ENCODE results near the gene CLDN11.

CLDN11 gene

GRCh38 chr3:170437696-170438407 lies 19.2 kb downstream of the CLDN11 start:
- H3K4me1 Mint-ChIP-seq (ENCODE audit: low read depth) = no peaks in the 10 kb centered on the region
- H3K36me3 Mint-ChIP-seq (ENCODE audit: low read depth) = no peaks in the 10 kb centered on the region
- H3K27ac Mint-ChIP-seq = no peak overlapping the region
- no peak overlapping the region for H3K4me3 Mint-ChIP-seq
- no peaks in the 10 kb centered on the region for H3K9me3 Mint-ChIP-seq
- intact Hi-C loops (cut with micrococcal nuclease) = no loop called here
- H3K27me3 Mint-ChIP-seq = peaks cover 4% of the 10 kb centered on the region

GRCh38 chr3:170438836-170439235 lies 20.2 kb downstream of the CLDN11 start:
- H3K27ac Mint-ChIP-seq = no peak overlapping the region
- no peaks in the 10 kb centered on the region for H3K36me3 Mint-ChIP-seq (ENCODE audit: low read depth)
- no peaks in the 10 kb centered on the region for H3K9me3 Mint-ChIP-seq
- H3K4me1 Mint-ChIP-seq (ENCODE audit: low read depth) = no peaks in the 10 kb centered on the region
- intact Hi-C loops (cut with micrococcal nuclease) = no loop called here
- H3K4me3 Mint-ChIP-seq = no peak overlapping the region
- H3K27me3 Mint-ChIP-seq = peaks cover 4% of the 10 kb centered on the region

- no peaks in the 10 kb centered on the region for H3K36me3 Mint-ChIP-seq (ENCODE audit: low read depth)
- no peaks in the 10 kb centered on the region for H3K4me1 Mint-ChIP-seq (ENCODE audit: low read depth)
- intact Hi-C loops (cut with micrococcal nuclease) = no loop called here
- no peak overlapping the region for H3K4me3 Mint-ChIP-seq
- peaks cover 4% of the 10 kb centered on the region for H3K27me3 Mint-ChIP-seq
- H3K9me3 Mint-ChIP-seq = no peaks in the 10 kb centered on the region
- no peak overlapping the region for H3K27ac Mint-ChIP-seq
These were observed 21.7 kb downstream of the CLDN11 start for GRCh38 chr3:170440344-170440743.

- no peak overlapping the region for H3K27ac Mint-ChIP-seq
- no peaks in the 10 kb centered on the region for H3K9me3 Mint-ChIP-seq
- H3K27me3 Mint-ChIP-seq = peaks cover 4% of the 10 kb centered on the region
- H3K4me1 Mint-ChIP-seq (ENCODE audit: low read depth) = no peaks in the 10 kb centered on the region
- intact Hi-C loops (cut with micrococcal nuclease) = no loop called here
- H3K4me3 Mint-ChIP-seq = no peak overlapping the region
- H3K36me3 Mint-ChIP-seq (ENCODE audit: low read depth) = no peaks in the 10 kb centered on the region
These were observed 22.7 kb downstream of the CLDN11 start for GRCh38 chr3:170441412-170441811.

- H3K27me3 Mint-ChIP-seq = peaks cover 4% of the 10 kb centered on the region
- H3K9me3 Mint-ChIP-seq = no peaks in the 10 kb centered on the region
- no peak overlapping the region for H3K27ac Mint-ChIP-seq
- intact Hi-C loops (cut with micrococcal nuclease) = no loop called here
- H3K36me3 Mint-ChIP-seq (ENCODE audit: low read depth) = no peaks in the 10 kb centered on the region
- H3K4me1 Mint-ChIP-seq (ENCODE audit: low read depth) = no peaks in the 10 kb centered on the region
- no peak overlapping the region for H3K4me3 Mint-ChIP-seq
These were observed 24.3 kb downstream of the CLDN11 start for GRCh38 chr3:170442947-170443346.

- Mint-ChIP-seq H3K27ac (no peak overlapping the region), H3K4me1 (ENCODE audit: low read depth) (no peaks in the 10 kb centered on the region), H3K9me3 (no peaks in the 10 kb centered on the region), H3K27me3 (peaks cover 4% of the 10 kb centered on the region), H3K4me3 (no peak overlapping the region), H3K36me3 (ENCODE audit: low read depth) (no peaks in the 10 kb centered on the region)
- intact Hi-C loops (cut with micrococcal nuclease) = no loop called here
These were observed 24.8 kb downstream of the CLDN11 start for GRCh38 chr3:170443457-170443856.

- Mint-ChIP-seq H3K4me1 (ENCODE audit: low read depth) (no peaks in the 10 kb centered on the region), H3K27ac (no peak overlapping the region), H3K4me3 (no peak overlapping the region), H3K27me3 (peaks cover 4% of the 10 kb centered on the region), H3K9me3 (no peaks in the 10 kb centered on the region), H3K36me3 (ENCODE audit: low read depth) (no peaks in the 10 kb centered on the region)
- intact Hi-C loops (cut with micrococcal nuclease) = no loop called here
These were observed 29.9 kb downstream of the CLDN11 start for GRCh38 chr3:170448584-170448983.

GRCh38 chr3:170450039-170450438 lies 31.4 kb downstream of the CLDN11 start:
- intact Hi-C loops (cut with micrococcal nuclease) = no loop called here
- H3K27me3 Mint-ChIP-seq = peaks cover 4% of the 10 kb centered on the region

GRCh38 chr3:170454509-170454908 lies 35.8 kb downstream of the CLDN11 start:
- no peaks in the 10 kb centered on the region for H3K9me3 Mint-ChIP-seq
- H3K4me3 Mint-ChIP-seq = no peak overlapping the region
- peaks cover 3% of the 10 kb centered on the region for H3K27me3 Mint-ChIP-seq
- H3K4me1 Mint-ChIP-seq (ENCODE audit: low read depth) = no peaks in the 10 kb centered on the region
- H3K27ac Mint-ChIP-seq = no peak overlapping the region
- no peaks in the 10 kb centered on the region for H3K36me3 Mint-ChIP-seq (ENCODE audit: low read depth)
- intact Hi-C loops (cut with micrococcal nuclease) = no loop called here

More at GRCh38 chr3:170450039-170450438, 31.4 kb downstream of the CLDN11 start:
- Mint-ChIP-seq H3K36me3 (ENCODE audit: low read depth) (no peaks in the 10 kb centered on the region), H3K27ac (no peak overlapping the region), H3K4me1 (ENCODE audit: low read depth) (no peaks in the 10 kb centered on the region), H3K9me3 (no peaks in the 10 kb centered on the region), H3K4me3 (no peak overlapping the region)

GRCh38 chr3:170458285-170458684 lies 39.6 kb downstream of the CLDN11 start:
- Mint-ChIP-seq H3K27ac (no peak overlapping the region), H3K27me3 (peaks cover 5% of the 10 kb centered on the region), H3K36me3 (ENCODE audit: low read depth) (no peaks in the 10 kb centered on the region), H3K4me3 (no peak overlapping the region), H3K4me1 (ENCODE audit: low read depth) (no peaks in the 10 kb centered on the region), H3K9me3 (no peaks in the 10 kb centered on the region)
- intact Hi-C loops (cut with micrococcal nuclease) = no loop called here

- H3K4me3 Mint-ChIP-seq = no peak overlapping the region
- H3K36me3 Mint-ChIP-seq (ENCODE audit: low read depth) = no peaks in the 10 kb centered on the region
- peaks cover 6% of the 10 kb centered on the region for H3K27me3 Mint-ChIP-seq
- H3K4me1 Mint-ChIP-seq (ENCODE audit: low read depth) = no peaks in the 10 kb centered on the region
- no peak overlapping the region for H3K27ac Mint-ChIP-seq
- no peaks in the 10 kb centered on the region for H3K9me3 Mint-ChIP-seq
- intact Hi-C loops (cut with micrococcal nuclease) = no loop called here
These were observed 44.3 kb downstream of the CLDN11 start for GRCh38 chr3:170463011-170463410.

GRCh38 chr3:170465955-170466354 lies 47.3 kb downstream of the CLDN11 start:
- Mint-ChIP-seq H3K9me3 (no peaks in the 10 kb centered on the region), H3K27me3 (peaks cover 8% of the 10 kb centered on the region), H3K36me3 (ENCODE audit: low read depth) (no peaks in the 10 kb centered on the region), H3K27ac (no peak overlapping the region), H3K4me3 (no peak overlapping the region), H3K4me1 (ENCODE audit: low read depth) (no peaks in the 10 kb centered on the region)
- intact Hi-C loops (cut with micrococcal nuclease) = no loop called here

- Mint-ChIP-seq H3K27me3 (peaks cover 10% of the 10 kb centered on the region), H3K27ac (no peak overlapping the region), H3K4me1 (ENCODE audit: low read depth) (no peaks in the 10 kb centered on the region), H3K36me3 (ENCODE audit: low read depth) (no peaks in the 10 kb centered on the region), H3K4me3 (no peak overlapping the region), H3K9me3 (no peaks in the 10 kb centered on the region)
- intact Hi-C loops (cut with micrococcal nuclease) = no loop called here
These were observed 48.3 kb downstream of the CLDN11 start for GRCh38 chr3:170467007-170467406.

- no peak overlapping the region for H3K4me3 Mint-ChIP-seq
- H3K4me1 Mint-ChIP-seq (ENCODE audit: low read depth) = no peaks in the 10 kb centered on the region
- H3K36me3 Mint-ChIP-seq (ENCODE audit: low read depth) = no peaks in the 10 kb centered on the region
- H3K9me3 Mint-ChIP-seq = no peaks in the 10 kb centered on the region
- peaks cover 10% of the 10 kb centered on the region for H3K27me3 Mint-ChIP-seq
- intact Hi-C loops (cut with micrococcal nuclease) = no loop called here
- no peak overlapping the region for H3K27ac Mint-ChIP-seq
These were observed 49.0 kb downstream of the CLDN11 start for GRCh38 chr3:170467571-170468147.
